A549 treated with dexamethasone at 1 μM for 4 hours (cell line): ENCODE results near the gene PPP1R12A. TPM values are rescaled to one million over a fixed set of nuclear protein-coding genes. Genes with fewer than 3 reads are reported as not detected.

Experiments used
- total RNA-seq: library from RNA; stranded (reverse); fragments of 200-300 nt; extraction: Qiagen RNA extraction; gene quantifications from 5 replicates; pipeline ENCODE4 v1.2.3, GENCODE V29; 2022

The PPP1R12A gene
- 18.7 to 32.6 TPM (median 30.2 TPM) in 5 replicates for total RNA-seq

DNA sequence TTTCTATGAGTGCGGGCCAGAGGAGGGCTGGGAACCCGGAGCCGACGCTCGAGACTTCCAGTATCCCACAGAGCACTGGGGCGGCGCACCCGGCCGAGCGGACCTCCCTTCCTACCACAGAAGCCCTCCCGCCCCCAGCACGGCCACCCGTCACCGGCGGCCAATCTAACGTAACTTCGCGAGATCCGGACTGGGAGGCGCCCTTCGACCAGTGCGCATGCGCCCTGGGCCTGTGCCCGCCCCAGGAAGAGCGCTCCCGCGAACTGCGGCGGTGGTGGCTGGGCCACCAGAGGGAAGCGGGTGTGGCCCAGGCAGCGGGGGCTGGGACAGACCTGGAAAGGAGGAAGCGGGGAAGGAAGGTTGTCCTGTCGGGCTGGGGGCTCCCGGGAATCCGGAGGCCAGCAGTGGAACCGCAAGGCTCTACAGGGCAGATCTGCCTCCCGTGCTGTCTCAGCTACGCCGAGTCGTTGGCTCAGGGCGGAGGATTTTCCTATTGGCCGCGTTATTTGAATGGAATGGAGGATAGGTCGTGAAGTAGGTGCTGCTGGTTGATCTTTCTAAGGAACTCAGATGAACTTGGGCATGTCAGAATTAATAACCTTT lies at the start of gene PPP1R12A:
Gene PPP1R12A (minus strand): TSS at position 77 of the 603 bp plus-strand sequence. CDS start 166 bp downstream, outside the sequence.

Other genes with a start within 250 kb of the PPP1R12A start
- 25.1 to 58.6 TPM (median 46.6 TPM) in 5 replicates for gene PAWR, start 244.1 kb downstream of the PPP1R12A start, total RNA-seq
- not detected in 5 replicates for gene OTOGL, start 164.4 kb upstream of the PPP1R12A start, total RNA-seq